ENCODE measurements around the gene TNFAIP6. TPM values are rescaled to one million over a fixed set of nuclear protein-coding genes. Genes with fewer than 3 reads are reported as not detected.
"Not testable (repeated sequence)": the region's sequence is repeated elsewhere in the genome, so short reads cannot be mapped to it uniquely, and the experiment has no call there.

The TNFAIP6 gene
- 1 to 10 TPM in 3 of 4 donors, under 1 TPM in 1; 0.57 to 4.0 (median 2.3) TPM for total RNA-seq
- polyA plus RNA-seq, result 3.1 TPM
- long read RNA-seq, donor 1, partial matches to known transcripts, result 1 of 1 reads
- long read RNA-seq, donor 1, other reads (novel, unspliced or antisense), result 0 of 1 reads
- long read RNA-seq, donor 2, partial matches to known transcripts, result 0 of 2 reads
- long read RNA-seq, donor 2, other reads (novel, unspliced or antisense), result 0 of 2 reads
- long read RNA-seq, donor 3, partial matches to known transcripts, result 0 of 3 reads
- long read RNA-seq, donor 3, other reads (novel, unspliced or antisense), result 0 of 3 reads
- long read RNA-seq, donor 4, partial matches to known transcripts, result 0 of 2 reads
- long read RNA-seq, donor 4, other reads (novel, unspliced or antisense), result 0 of 2 reads

- Histone ChIP-seq H3K9me3 (ENCODE audit: control insufficient read depth, low read length) (no peaks in the 10 kb centered on the region), H3K4me1 (ENCODE audit: control insufficient read depth, insufficient read depth, low read length) (no peaks in the 10 kb centered on the region), H3K27ac (ENCODE audit: low read length) (no peak within 1 kb of the TSS), H3K27me3 (ENCODE audit: control insufficient read depth, insufficient read depth) (no peaks in the 10 kb centered on the region), H3K4me3 (ENCODE audit: low read length) (peak within 1 kb of the TSS; percentile 45)
- peak; percentile 75 to 88 for ATAC-seq
- intact Hi-C loops (cut with DNase I), result no loop called here
- WGBS, result 38% methylated on average over 3 of the region's 3 CpGs
- DNase-seq, result no peak
These were observed at the start of gene TNFAIP6 for GRCh38 chr2:151357359-151357758. Gene TNFAIP6, plus strand, starts transcription at chr2:151357592. Its CDS starts 75 bp downstream, at chr2:151357667.

GRCh38 chr2:151310313-151310712 is 47.1 kb upstream of the TNFAIP6 start:
- H3K27ac ChIP-seq (ENCODE audit: low read length); H3K27me3 ChIP-seq (ENCODE audit: control insufficient read depth, insufficient read depth); H3K9me3 ChIP-seq (ENCODE audit: control insufficient read depth, low read length); intact Hi-C loops (cut with DNase I); DNase-seq; ATAC-seq; H3K4me3 ChIP-seq (ENCODE audit: low read length); H3K4me1 ChIP-seq (ENCODE audit: control insufficient read depth, insufficient read depth, low read length): not testable (repeated sequence)
- 89% methylated on average over 6 of the region's 6 CpGs for WGBS

- H3K4me3 ChIP-seq (ENCODE audit: low read length); H3K4me1 ChIP-seq (ENCODE audit: control insufficient read depth, insufficient read depth, low read length); ATAC-seq; intact Hi-C loops (cut with DNase I); H3K27me3 ChIP-seq (ENCODE audit: control insufficient read depth, insufficient read depth); H3K27ac ChIP-seq (ENCODE audit: low read length); H3K9me3 ChIP-seq (ENCODE audit: control insufficient read depth, low read length): not testable (repeated sequence)
- peak in 2 of 3 donors; percentile 47 to 64 for DNase-seq
- 51% methylated on average over 6 of the region's 6 CpGs for WGBS
These were observed 45.0 kb upstream of the TNFAIP6 start for GRCh38 chr2:151312440-151312839.

- Histone ChIP-seq H3K27me3 (ENCODE audit: control insufficient read depth, insufficient read depth) (no peaks in the 10 kb centered on the region), H3K9me3 (ENCODE audit: control insufficient read depth, low read length) (no peaks in the 10 kb centered on the region), H3K4me3 (ENCODE audit: low read length) (no peak overlapping the region), H3K27ac (ENCODE audit: low read length) (no peak overlapping the region), H3K4me1 (ENCODE audit: control insufficient read depth, insufficient read depth, low read length) (no peaks in the 10 kb centered on the region)
- DNase-seq (peak; percentile 52 to 71 (median 68)), ATAC-seq (peak; percentile 66 to 75)
- intact Hi-C loops (cut with DNase I), result no loop called here
- 44% methylated on average over 7 of the region's 7 CpGs for WGBS
These were observed 42.0 kb upstream of the TNFAIP6 start for GRCh38 chr2:151315381-151315903.

GRCh38 chr2:151325581-151326095 is 31.8 kb upstream of the TNFAIP6 start:
- no peak overlapping the region for H3K27ac ChIP-seq (ENCODE audit: low read length)
- intact Hi-C loops (cut with DNase I), result no loop called here
- no peak overlapping the region for H3K4me3 ChIP-seq (ENCODE audit: low read length)
- WGBS, result 79% methylated on average over 4 of the region's 4 CpGs
- no peak for ATAC-seq
- no peaks in the 10 kb centered on the region for H3K9me3 ChIP-seq (ENCODE audit: control insufficient read depth, low read length)
- no peaks in the 10 kb centered on the region for H3K4me1 ChIP-seq (ENCODE audit: control insufficient read depth, insufficient read depth, low read length)
- H3K27me3 ChIP-seq (ENCODE audit: control insufficient read depth, insufficient read depth), result no peaks in the 10 kb centered on the region
- DNase-seq, result no peak

GRCh38 chr2:151326554-151326953 is 30.8 kb upstream of the TNFAIP6 start:
- intact Hi-C loops (cut with DNase I), result no loop called here
- no peaks in the 10 kb centered on the region for H3K9me3 ChIP-seq (ENCODE audit: control insufficient read depth, low read length)
- H3K4me1 ChIP-seq (ENCODE audit: control insufficient read depth, insufficient read depth, low read length), result no peaks in the 10 kb centered on the region
- no peak overlapping the region for H3K4me3 ChIP-seq (ENCODE audit: low read length)
- ATAC-seq (no peak), DNase-seq (no peak)
- no peaks in the 10 kb centered on the region for H3K27me3 ChIP-seq (ENCODE audit: control insufficient read depth, insufficient read depth)
- H3K27ac ChIP-seq (ENCODE audit: low read length), result no peak overlapping the region
- WGBS, result 79% methylated on average over 1 of the region's 1 CpG

- no peaks in the 10 kb centered on the region for H3K4me1 ChIP-seq (ENCODE audit: control insufficient read depth, insufficient read depth, low read length)
- 61% methylated on average over 1 of the region's 1 CpG for WGBS
- no peak overlapping the region for H3K27ac ChIP-seq (ENCODE audit: low read length)
- no peak for ATAC-seq
- DNase-seq, result no peak
- no peak overlapping the region for H3K4me3 ChIP-seq (ENCODE audit: low read length)
- no peaks in the 10 kb centered on the region for H3K27me3 ChIP-seq (ENCODE audit: control insufficient read depth, insufficient read depth)
- no peaks in the 10 kb centered on the region for H3K9me3 ChIP-seq (ENCODE audit: control insufficient read depth, low read length)
- intact Hi-C loops (cut with DNase I), result no loop called here
These were observed 27.4 kb upstream of the TNFAIP6 start for GRCh38 chr2:151329998-151330397.

- ATAC-seq, result no peak
- Histone ChIP-seq H3K9me3 (ENCODE audit: control insufficient read depth, low read length) (no peaks in the 10 kb centered on the region), H3K4me1 (ENCODE audit: control insufficient read depth, insufficient read depth, low read length) (no peaks in the 10 kb centered on the region), H3K4me3 (ENCODE audit: low read length) (no peak overlapping the region), H3K27me3 (ENCODE audit: control insufficient read depth, insufficient read depth) (no peaks in the 10 kb centered on the region), H3K27ac (ENCODE audit: low read length) (no peak overlapping the region)
- WGBS, result 73% methylated on average over 3 of the region's 3 CpGs
- DNase-seq, result no peak
- intact Hi-C loops (cut with DNase I), result no loop called here
These were observed 24.3 kb upstream of the TNFAIP6 start for GRCh38 chr2:151333083-151333482.

GRCh38 chr2:151334082-151334815 is 23.1 kb upstream of the TNFAIP6 start:
- WGBS, result 40% methylated on average over 3 of the region's 3 CpGs
- H3K27me3 ChIP-seq (ENCODE audit: control insufficient read depth, insufficient read depth), result no peaks in the 10 kb centered on the region
- intact Hi-C loops (cut with DNase I), result no loop called here
- ATAC-seq, result peak; percentile 72 to 89
- H3K9me3 ChIP-seq (ENCODE audit: control insufficient read depth, low read length), result no peaks in the 10 kb centered on the region
- H3K4me1 ChIP-seq (ENCODE audit: control insufficient read depth, insufficient read depth, low read length), result no peaks in the 10 kb centered on the region
- peak in 2 of 3 donors; percentile 28 to 51 for DNase-seq
- H3K27ac ChIP-seq (ENCODE audit: low read length), result no peak overlapping the region
- H3K4me3 ChIP-seq (ENCODE audit: low read length), result no peak overlapping the region

- intact Hi-C loops (cut with DNase I), result no loop called here
- no peak for ATAC-seq
- no peak overlapping the region for H3K4me3 ChIP-seq (ENCODE audit: low read length)
- WGBS, result 67% methylated on average over 2 of the region's 2 CpGs
- no peaks in the 10 kb centered on the region for H3K27me3 ChIP-seq (ENCODE audit: control insufficient read depth, insufficient read depth)
- DNase-seq, result no peak
- no peaks in the 10 kb centered on the region for H3K4me1 ChIP-seq (ENCODE audit: control insufficient read depth, insufficient read depth, low read length)
- H3K9me3 ChIP-seq (ENCODE audit: control insufficient read depth, low read length), result no peaks in the 10 kb centered on the region
- H3K27ac ChIP-seq (ENCODE audit: low read length), result no peak overlapping the region
These were observed 20.5 kb upstream of the TNFAIP6 start for GRCh38 chr2:151336863-151337371.

- WGBS, result 68% methylated on average over 1 of the region's 1 CpG
- ATAC-seq (no peak), DNase-seq (no peak)
- no peak overlapping the region for H3K4me3 ChIP-seq (ENCODE audit: low read length)
- intact Hi-C loops (cut with DNase I), result no loop called here
- no peak overlapping the region for H3K27ac ChIP-seq (ENCODE audit: low read length)
- H3K4me1 ChIP-seq (ENCODE audit: control insufficient read depth, insufficient read depth, low read length), result no peaks in the 10 kb centered on the region
- no peaks in the 10 kb centered on the region for H3K9me3 ChIP-seq (ENCODE audit: control insufficient read depth, low read length)
- no peaks in the 10 kb centered on the region for H3K27me3 ChIP-seq (ENCODE audit: control insufficient read depth, insufficient read depth)
These were observed 19.7 kb upstream of the TNFAIP6 start for GRCh38 chr2:151337643-151338042.
